ENCODE data around the gene CHRNA7.

DNA sequence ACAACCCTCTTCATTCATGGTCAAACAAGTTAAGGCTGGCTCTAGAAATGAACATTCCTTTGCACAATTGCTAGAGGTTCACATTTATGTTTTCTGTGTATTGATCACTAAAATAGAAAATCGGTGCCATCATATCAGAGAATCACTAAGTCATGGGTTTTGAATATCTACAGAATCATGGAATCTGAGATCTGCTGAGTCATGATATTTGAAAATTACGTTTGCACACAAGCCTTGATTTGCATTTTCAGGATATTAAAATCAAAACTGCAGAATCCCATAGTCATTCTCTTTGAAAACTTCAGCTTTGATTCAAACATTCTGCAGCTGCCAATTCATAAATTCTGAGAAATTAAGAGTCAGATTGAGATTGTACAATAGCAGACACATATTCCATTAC lies 26.1 kb upstream of the CHRNA7 start:
- TF ChIP-seq, protein P1, sequence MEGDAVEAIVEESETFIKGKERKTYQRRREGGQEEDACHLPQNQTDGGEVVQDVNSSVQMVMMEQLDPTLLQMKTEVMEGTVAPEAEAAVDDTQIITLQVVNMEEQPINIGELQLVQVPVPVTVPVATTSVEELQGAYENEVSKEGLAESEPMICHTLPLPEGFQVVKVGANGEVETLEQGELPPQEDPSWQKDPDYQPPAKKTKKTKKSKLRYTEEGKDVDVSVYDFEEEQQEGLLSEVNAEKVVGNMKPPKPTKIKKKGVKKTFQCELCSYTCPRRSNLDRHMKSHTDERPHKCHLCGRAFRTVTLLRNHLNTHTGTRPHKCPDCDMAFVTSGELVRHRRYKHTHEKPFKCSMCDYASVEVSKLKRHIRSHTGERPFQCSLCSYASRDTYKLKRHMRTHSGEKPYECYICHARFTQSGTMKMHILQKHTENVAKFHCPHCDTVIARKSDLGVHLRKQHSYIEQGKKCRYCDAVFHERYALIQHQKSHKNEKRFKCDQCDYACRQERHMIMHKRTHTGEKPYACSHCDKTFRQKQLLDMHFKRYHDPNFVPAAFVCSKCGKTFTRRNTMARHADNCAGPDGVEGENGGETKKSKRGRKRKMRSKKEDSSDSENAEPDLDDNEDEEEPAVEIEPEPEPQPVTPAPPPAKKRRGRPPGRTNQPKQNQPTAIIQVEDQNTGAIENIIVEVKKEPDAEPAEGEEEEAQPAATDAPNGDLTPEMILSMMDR (IDR thresholded peaks at IDR 0.05; ENCODE audit: control extremely low read depth in 1 of 3, insufficient read depth in 1 of 3, low read depth in 1 of 3, low read length in 3 of 3) = no peak
- TF ChIP-seq YY1 (IDR thresholded peaks at IDR 0.05; ENCODE audit: low read depth, low read length) (no peak), SUZ12 (IDR thresholded peaks at IDR 0.05; ENCODE audit: low read length) (no peak), SAP30 (IDR thresholded peaks at IDR 0.05; ENCODE audit: insufficient read depth, insufficient replicate concordance, low read length) (no peak), KDM1A (IDR thresholded peaks at IDR 0.05; ENCODE audit: borderline replicate concordance, low read length) (no peak), CREB1 (IDR thresholded peaks at IDR 0.05) (no peak), CHD2 (IDR thresholded peaks at IDR 0.05; ENCODE audit: low read length) (no peak), POLR2A (IDR thresholded peaks at IDR 0.05; ENCODE audit: control extremely low read depth in 1 of 2, low read depth in 2 of 2, low read length in 2 of 2) (no peak)

Measured in H1 (cell line).